ENCODE results near the gene ZCCHC14.
"Not testable (repeated sequence)": the region's sequence is repeated elsewhere in the genome, so short reads cannot be mapped to it uniquely, and the experiment has no call there.

ZCCHC14 gene

DNA sequence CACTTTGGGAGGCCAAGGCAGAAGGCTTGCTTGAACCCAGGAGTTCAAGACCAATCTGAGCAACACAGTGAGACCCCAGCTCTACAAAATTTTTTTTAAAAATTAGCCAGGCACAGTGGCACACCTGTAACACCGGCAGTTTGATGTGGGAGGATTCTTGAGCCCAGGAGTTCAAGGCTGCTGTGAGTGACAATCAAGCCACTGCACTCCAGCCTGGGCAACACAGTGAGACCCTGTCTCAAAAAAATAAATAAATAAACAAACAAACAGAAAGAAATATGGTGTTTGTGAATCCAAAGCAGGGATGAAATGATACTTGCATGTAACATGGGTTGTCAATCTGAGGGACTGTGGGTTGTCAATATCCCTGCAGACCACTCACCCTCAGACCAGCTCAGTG is 125.9 kb downstream of the ZCCHC14 start:
- DNase-seq (ENCODE audit: insufficient read length, low spot score), result no peak
- TF ChIP-seq SPI1 (IDR thresholded peaks at IDR 0.05; ENCODE audit: low read depth, low read length), result no peak
- TF ChIP-seq PAX5 (IDR thresholded peaks at IDR 0.05; ENCODE audit: insufficient read depth, low read length, severe bottlenecking), result no peak
- TF ChIP-seq POLR2A (IDR thresholded peaks at IDR 0.05; ENCODE audit: low read depth, low read length), result no peak
- no peak for TF ChIP-seq POLR2AphosphoS5 (IDR thresholded peaks at IDR 0.05; ENCODE audit: low read depth, low read length)
- TF ChIP-seq TAF1 (IDR thresholded peaks at IDR 0.05; ENCODE audit: low read depth, low read length), result no peak
- no peak for TF ChIP-seq POU2F2 (IDR thresholded peaks at IDR 0.05; ENCODE audit: low read depth, low read length)
- FAIRE-seq, result no peak

DNA sequence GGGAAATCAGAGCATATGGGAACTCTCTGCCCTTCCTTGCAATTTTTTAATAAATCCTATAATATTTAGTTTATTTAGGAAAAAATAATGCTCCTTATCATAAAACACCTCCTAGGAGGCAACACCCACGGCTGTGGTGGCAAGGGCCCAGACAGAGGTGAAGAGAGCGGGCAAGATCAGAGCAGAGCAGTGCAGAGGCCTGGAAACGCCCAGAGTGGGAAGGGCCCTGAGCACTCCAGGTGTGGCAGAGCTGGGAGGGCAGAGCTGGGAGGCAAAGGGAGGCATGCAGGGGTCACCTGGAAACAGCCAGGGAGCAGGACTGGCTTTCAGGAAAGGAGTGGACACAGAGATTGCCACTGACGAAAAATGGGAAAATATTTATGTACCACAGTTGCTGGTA is 126.5 kb downstream of the ZCCHC14 start:
- TF ChIP-seq SPI1 (IDR thresholded peaks at IDR 0.05; ENCODE audit: low read depth, low read length) (no peak), POLR2A (IDR thresholded peaks at IDR 0.05; ENCODE audit: low read depth, low read length) (no peak), TAF1 (IDR thresholded peaks at IDR 0.05; ENCODE audit: low read depth, low read length) (no peak), POU2F2 (IDR thresholded peaks at IDR 0.05; ENCODE audit: low read depth, low read length) (no peak), POLR2AphosphoS5 (IDR thresholded peaks at IDR 0.05; ENCODE audit: low read depth, low read length) (no peak), PAX5 (IDR thresholded peaks at IDR 0.05; ENCODE audit: insufficient read depth, low read length, severe bottlenecking) (no peak)
- DNase-seq (ENCODE audit: insufficient read length, low spot score) (no peak), FAIRE-seq (no peak)

DNA sequence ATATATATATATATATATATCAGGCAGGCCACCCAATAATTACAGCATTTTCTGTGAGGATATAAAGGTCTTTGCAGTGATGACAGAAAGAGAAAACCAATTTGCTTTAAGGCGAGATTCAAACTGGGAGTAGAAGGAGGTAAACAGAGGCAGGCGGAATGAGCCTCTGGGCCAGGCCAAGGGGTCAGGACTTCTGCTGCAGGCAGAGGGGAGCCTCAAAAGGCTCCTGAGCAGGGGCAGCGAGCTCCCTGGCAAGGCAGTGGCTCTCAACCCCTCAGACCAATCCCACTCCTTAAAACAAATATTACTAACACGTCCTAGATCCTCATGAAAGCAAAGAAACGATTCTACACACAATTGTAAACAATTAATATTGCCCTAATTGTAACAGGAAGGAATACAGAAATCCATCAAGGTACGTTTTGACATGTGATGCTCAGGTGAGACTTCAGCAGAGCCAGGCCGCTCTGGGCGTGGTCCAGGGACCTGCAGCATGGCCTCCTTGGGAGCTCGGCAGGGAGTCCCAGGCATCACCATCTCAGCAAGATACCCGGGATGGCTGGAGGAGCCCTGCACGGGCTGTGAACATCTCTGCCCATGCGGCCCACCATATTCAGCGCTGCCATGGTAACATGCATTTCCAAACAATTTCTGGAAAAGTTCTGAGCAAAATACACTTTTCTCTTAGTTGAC is 127.7 kb downstream of the ZCCHC14 start:
- FAIRE-seq, result no peak

DNA sequence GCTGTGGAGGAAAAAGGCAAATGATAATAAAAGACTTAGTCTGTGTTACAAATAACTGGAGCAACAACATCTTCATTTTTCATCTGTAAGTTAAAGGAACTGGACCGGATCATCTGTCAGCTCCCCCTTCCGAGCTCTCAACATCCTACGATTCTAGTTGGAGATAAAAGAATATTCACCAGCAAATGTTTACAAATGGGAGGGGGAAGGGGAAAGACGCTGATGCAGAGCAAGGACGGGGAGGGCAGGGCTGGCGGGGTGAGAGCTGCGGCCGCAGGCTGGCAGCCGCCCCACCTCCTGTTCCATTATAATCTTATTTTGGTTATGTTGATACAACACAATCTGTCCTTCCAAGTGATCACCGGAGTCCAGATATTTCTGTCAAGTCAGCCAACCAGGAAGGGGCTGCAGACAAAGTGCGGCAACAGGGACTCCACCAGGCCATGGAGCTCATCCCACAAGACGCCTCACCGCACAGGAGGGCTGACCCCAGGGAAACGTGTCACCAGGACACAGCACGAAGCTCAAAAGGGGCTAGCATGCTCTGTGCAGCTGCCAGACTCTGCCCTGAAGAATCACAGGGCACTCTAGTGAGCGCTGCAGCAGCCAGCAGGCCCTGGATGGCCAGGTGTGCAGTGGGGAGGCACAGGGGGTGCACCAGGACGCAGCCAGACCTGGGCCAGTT is 128.9 kb downstream of the ZCCHC14 start:
- FAIRE-seq (no peak), DNase-seq (ENCODE audit: insufficient read length, low spot score) (no peak)
- TF ChIP-seq SPI1 (IDR thresholded peaks at IDR 0.05; ENCODE audit: low read depth, low read length) (no peak), PAX5 (IDR thresholded peaks at IDR 0.05; ENCODE audit: insufficient read depth, low read length, severe bottlenecking) (no peak), TAF1 (IDR thresholded peaks at IDR 0.05; ENCODE audit: low read depth, low read length) (no peak), POLR2A (IDR thresholded peaks at IDR 0.05; ENCODE audit: low read depth, low read length) (no peak), POLR2AphosphoS5 (IDR thresholded peaks at IDR 0.05; ENCODE audit: low read depth, low read length) (no peak), POU2F2 (IDR thresholded peaks at IDR 0.05; ENCODE audit: low read depth, low read length) (no peak)

More for the DNA sequence above, 127.7 kb downstream of the ZCCHC14 start:
- no peak for DNase-seq (ENCODE audit: insufficient read length, low spot score)
- no peak for TF ChIP-seq POLR2A (IDR thresholded peaks at IDR 0.05; ENCODE audit: low read depth, low read length)

DNA sequence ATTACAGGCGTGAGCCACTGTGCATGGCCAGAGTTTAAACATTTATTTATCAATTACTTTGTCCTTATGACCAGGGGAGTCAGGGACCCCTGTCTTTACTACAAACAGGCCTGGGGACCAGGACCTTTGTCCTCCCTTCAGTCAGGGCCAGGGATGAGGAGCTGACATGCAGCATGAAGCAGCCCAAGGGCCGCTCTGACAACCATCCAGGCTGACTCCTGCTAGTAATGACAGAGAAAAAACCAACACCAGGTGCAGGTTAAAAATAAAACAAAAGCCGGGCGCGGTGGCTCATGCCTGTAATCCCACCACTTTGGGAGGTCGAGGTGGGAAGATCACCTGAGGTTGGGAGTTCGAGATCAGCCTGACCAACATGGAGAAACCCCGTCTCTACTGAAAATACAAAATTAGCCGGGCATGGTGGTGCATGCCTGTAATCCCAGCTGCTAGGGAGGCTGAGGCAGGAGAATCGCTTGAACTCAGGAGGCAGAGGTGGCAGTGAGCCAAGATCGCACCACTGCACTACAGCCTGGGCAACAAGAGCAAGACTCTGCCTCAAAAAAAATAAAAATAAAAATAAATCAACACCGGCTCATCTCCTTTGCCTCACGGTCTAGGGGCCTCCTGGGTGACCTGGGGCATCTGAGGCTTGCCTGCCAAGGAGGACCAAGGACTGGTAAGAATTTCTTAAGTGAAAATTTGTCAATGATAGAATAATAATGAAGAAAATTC is 129.8 kb downstream of the ZCCHC14 start:
- FAIRE-seq; DNase-seq (ENCODE audit: insufficient read length, low spot score): not testable (repeated sequence)

DNA sequence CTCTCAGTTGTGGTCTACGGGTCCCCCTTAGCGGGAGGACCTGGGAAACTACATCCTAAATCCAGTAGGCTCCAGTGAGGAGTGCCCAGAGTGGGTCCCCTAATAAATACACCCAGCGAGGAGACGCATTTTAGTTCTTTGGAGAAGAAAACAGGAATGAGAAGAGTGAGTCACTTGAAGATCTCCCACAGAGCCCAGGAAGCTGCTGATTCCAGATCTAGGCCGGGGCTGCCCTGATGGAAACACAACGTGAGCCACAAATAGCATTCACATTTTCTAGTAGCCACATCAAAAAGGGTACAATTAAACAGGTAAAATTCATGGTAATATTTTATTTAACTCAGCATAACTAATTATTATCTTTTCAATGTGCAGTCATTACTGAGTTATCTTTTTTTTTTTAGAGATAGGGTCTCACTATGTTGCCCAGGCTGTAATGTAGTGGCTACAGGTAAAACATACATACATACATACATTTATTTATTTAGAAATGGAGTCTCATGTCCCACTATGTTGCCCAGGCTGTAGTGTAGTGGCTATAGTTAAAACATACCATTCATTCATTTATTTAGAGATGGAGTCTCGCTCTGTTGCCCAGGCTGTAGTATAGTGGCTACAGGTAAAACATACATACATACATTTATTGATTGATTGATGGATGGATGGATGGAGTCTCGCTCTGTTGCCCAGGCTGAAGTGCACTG is 130.8 kb downstream of the ZCCHC14 start:
- TF ChIP-seq PAX5 (IDR thresholded peaks at IDR 0.05; ENCODE audit: insufficient read depth, low read length, severe bottlenecking) (no peak), POLR2AphosphoS5 (IDR thresholded peaks at IDR 0.05; ENCODE audit: low read depth, low read length) (no peak), POLR2A (IDR thresholded peaks at IDR 0.05; ENCODE audit: low read depth, low read length) (no peak), TAF1 (IDR thresholded peaks at IDR 0.05; ENCODE audit: low read depth, low read length) (no peak), SPI1 (IDR thresholded peaks at IDR 0.05; ENCODE audit: low read depth, low read length) (no peak), POU2F2 (IDR thresholded peaks at IDR 0.05; ENCODE audit: low read depth, low read length) (no peak)
- FAIRE-seq (no peak), DNase-seq (ENCODE audit: insufficient read length, low spot score) (no peak)

DNA sequence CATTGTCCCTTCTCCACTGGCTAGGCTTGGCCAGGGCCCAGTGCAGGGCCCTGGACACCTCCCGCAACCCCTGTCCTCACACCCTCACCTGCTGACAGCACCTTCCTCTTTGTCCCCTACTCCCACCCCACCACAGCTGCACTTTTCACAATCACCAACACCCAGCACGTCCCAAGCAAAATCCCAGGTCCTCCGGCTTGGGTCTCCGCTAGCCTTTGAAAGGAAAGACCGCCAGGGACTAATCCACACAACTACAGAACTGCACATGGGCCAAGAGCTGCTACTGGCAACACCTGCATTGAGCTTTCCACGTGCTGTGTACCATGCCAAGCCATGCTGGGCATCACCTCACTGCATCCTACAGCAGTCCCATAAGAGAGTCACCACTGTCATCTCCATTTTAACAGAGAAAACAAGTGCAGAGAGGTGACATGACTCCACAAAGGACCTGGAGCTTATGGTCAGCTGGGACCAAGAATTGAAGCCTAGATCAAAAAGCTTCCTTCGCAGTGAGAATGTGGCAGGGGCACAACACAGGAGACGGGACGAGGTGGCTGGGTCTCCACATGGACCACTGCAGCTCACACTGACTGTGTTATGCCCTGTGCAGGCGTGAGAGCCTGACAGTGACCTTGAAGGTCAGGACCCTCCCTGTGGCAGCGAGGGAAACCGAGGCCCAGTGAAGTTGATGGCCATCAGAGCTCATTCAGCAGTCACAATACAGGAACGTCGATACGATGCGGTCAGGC is 131.8 kb downstream of the ZCCHC14 start:
- no peak for FAIRE-seq
- no peak for DNase-seq (ENCODE audit: insufficient read length, low spot score)
- TF ChIP-seq SPI1 (IDR thresholded peaks at IDR 0.05; ENCODE audit: low read depth, low read length) (no peak), POLR2A (IDR thresholded peaks at IDR 0.05; ENCODE audit: low read depth, low read length) (no peak), PAX5 (IDR thresholded peaks at IDR 0.05; ENCODE audit: insufficient read depth, low read length, severe bottlenecking) (no peak), TAF1 (IDR thresholded peaks at IDR 0.05; ENCODE audit: low read depth, low read length) (no peak), POLR2AphosphoS5 (IDR thresholded peaks at IDR 0.05; ENCODE audit: low read depth, low read length) (no peak)

DNA sequence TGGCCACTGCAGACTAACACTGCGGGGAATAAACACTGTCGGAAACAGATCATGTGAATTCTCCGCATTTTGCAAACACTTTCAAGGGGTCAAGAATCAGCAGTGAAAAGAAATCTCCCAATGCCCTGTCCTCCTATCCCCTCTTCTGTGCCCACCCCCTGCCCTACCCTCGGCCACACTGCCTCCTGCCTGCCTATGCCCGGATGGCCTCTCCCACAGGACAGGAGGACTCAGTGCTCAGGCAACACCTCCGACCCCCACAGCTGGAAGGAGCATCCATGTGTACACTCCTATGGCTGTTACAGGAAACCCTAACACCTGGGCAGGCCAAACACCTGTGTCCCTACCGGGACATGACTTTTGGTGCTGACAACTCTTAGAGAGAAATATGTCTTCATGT is 133.7 kb downstream of the ZCCHC14 start:
- no peak for FAIRE-seq
- DNase-seq (ENCODE audit: insufficient read length, low spot score), result no peak
- TF ChIP-seq TAF1 (IDR thresholded peaks at IDR 0.05; ENCODE audit: low read depth, low read length) (no peak), POLR2AphosphoS5 (IDR thresholded peaks at IDR 0.05; ENCODE audit: low read depth, low read length) (no peak)

DNA sequence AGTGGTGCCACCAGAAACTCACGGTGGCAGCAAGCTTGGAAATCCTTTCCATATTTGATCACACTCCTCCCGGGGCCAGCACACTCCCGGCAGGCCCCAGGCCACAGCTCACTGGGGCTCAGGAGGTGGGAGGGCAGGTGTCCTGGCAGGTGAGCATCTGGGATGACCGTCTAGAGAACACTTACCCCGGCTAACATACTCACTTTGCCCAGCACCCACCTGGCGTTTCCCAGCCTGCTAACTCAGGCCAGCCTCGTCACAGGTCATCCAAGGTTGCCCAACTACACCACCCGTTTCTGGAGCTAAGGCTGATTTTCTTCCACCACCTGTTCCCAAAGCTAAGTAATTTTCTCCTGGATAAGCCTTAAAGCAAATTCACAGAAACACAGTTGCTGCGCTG is 134.1 kb downstream of the ZCCHC14 start:
- DNase-seq (ENCODE audit: insufficient read length, low spot score), result no peak
- no peak for TF ChIP-seq POLR2AphosphoS5 (IDR thresholded peaks at IDR 0.05; ENCODE audit: low read depth, low read length)
- TF ChIP-seq TAF1 (IDR thresholded peaks at IDR 0.05; ENCODE audit: low read depth, low read length), result no peak
- no peak for TF ChIP-seq SPI1 (IDR thresholded peaks at IDR 0.05; ENCODE audit: low read depth, low read length)
- TF ChIP-seq POU2F2 (IDR thresholded peaks at IDR 0.05; ENCODE audit: low read depth, low read length), result no peak
- FAIRE-seq, result no peak
